Karpas-422 (cell line): ENCODE results near the gene GOT1. TPM values are rescaled to one million over a fixed set of nuclear protein-coding genes. Genes with fewer than 3 reads are reported as not detected.

Experiments
- DNase-seq: peaks from one replicate; pipeline ENCODE4 v3.0.0-alpha.2; 2015
- H2AFZ ChIP-seq: fragments of 200-600 bp; sonication (generic); 2 replicates; pipeline ENCODE4 v1.6.1; 2014; ENCODE audit warnings: antibody characterized with exemption, low read length, mixed read lengths
- H3K27ac ChIP-seq: fragments of 200-600 bp; sonication (generic); 2 replicates; pipeline ENCODE4 v1.5.1; 2014; ENCODE audit warnings: mild to moderate bottlenecking, low read length, moderate library complexity
- H3K27me3 ChIP-seq: fragments of 200-600 bp; sonication (generic); 2 replicates; pipeline ENCODE4 v1.6.1; 2014; ENCODE audit warnings: low read length, mixed read lengths
- H3K36me3 ChIP-seq: fragments of 200-600 bp; sonication (generic); 2 replicates; pipeline ENCODE4 v1.6.1; 2014; ENCODE audit warnings: low read length, mixed read lengths; ENCODE audit not compliant: insufficient read depth
- H3K4me1 ChIP-seq: fragments of 200-600 bp; sonication (generic); 2 replicates; pipeline ENCODE4 v1.6.1; 2014; ENCODE audit warnings: mild to moderate bottlenecking, low read length, mixed read lengths
- H3K4me2 ChIP-seq: fragments of 200-600 bp; sonication (generic); 2 replicates; pipeline ENCODE4 v1.6.1; 2014; ENCODE audit warnings: low read length, low read depth, mild to moderate bottlenecking; ENCODE audit not compliant: poor library complexity, severe bottlenecking
- H3K4me3 ChIP-seq: fragments of 200-600 bp; sonication (generic); 2 replicates; pipeline ENCODE4 v1.5.1; 2014; ENCODE audit warnings: mild to moderate bottlenecking, antibody characterized with exemption, low read length, mixed read lengths
- H3K79me2 ChIP-seq: fragments of 200-600 bp; sonication (generic); 2 replicates; pipeline ENCODE4 v1.6.1; 2014; ENCODE audit warnings: mild to moderate bottlenecking, low read length, mixed read lengths
- H3K9ac ChIP-seq: fragments of 200-600 bp; sonication (generic); 2 replicates; pipeline ENCODE4 v1.6.0; 2014; ENCODE audit warnings: low read length
- H3K9me2 ChIP-seq: fragments of 200-600 bp; sonication (generic), shearing (Covaris generic); replicated peaks from 2 replicates; pipeline ENCODE4 v1.6.0; 2014; ENCODE audit warnings: mild to moderate bottlenecking, low read length, moderate library complexity; ENCODE audit not compliant: insufficient read depth
- H3K9me3 ChIP-seq: fragments of 300-700, 200-600 bp; sonication (generic); 2 replicates; pipeline ENCODE4 v1.6.1; 2014; ENCODE audit warnings: low read length, mixed read lengths
- H4K20me1 ChIP-seq: fragments of 200-600 bp; sonication (generic); 2 replicates; pipeline ENCODE4 v1.6.1; 2014; ENCODE audit warnings: mild to moderate bottlenecking, antibody characterized with exemption, low read length, low read depth; ENCODE audit not compliant: insufficient read depth
- total RNA-seq: library from RNA; depleted of rRNA; stranded (reverse); fragments of >200 nt; shearing (Covaris generic); gene quantifications from 2 replicates; pipeline ENCODE4 v1.2.3, GENCODE V29; 2014; ENCODE audit warnings: low replicate concordance

Gene GOT1
- total RNA-seq, 1 experiment from 2014 or later, result 34.1 TPM

DNA sequence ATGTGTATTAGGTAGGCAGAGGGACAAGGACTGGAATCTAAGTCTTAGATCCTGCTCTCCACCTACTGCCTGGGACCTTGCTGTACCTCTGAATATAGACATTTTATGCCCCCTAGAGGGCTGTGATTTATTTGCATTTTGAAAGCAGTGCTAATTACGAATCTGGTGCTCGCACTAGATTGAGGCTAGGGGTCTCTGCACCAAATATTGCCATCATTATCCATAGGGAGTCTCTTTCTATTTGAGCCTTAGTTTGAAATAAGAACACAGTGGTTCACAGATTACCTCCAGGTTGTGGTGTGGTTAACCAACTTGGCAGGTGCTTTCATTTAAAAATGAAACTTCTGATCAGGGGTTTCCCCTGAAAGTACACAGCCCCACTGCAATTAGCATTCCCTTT, 59.4 kb downstream of the GOT1 start:
- peaks cover 6% of the 10 kb centered on the region for H3K4me1 ChIP-seq
- H3K4me3 ChIP-seq, result no peak overlapping the region
- no peaks in the 10 kb centered on the region for H3K9me3 ChIP-seq
- H2AFZ ChIP-seq, result no peak overlapping the region
- DNase-seq, result peak; percentile 76
- no peaks in the 10 kb centered on the region for H3K36me3 ChIP-seq
- H3K9ac ChIP-seq, result no peak overlapping the region
- peak overlapping the region; percentile 20 for H3K4me2 ChIP-seq
- no peaks in the 10 kb centered on the region for H3K9me2 ChIP-seq
- no peaks in the 10 kb centered on the region for H4K20me1 ChIP-seq
- no peaks in the 10 kb centered on the region for H3K79me2 ChIP-seq
- H3K27ac ChIP-seq, result no peak overlapping the region
- H3K27me3 ChIP-seq, result no peaks in the 10 kb centered on the region

DNA sequence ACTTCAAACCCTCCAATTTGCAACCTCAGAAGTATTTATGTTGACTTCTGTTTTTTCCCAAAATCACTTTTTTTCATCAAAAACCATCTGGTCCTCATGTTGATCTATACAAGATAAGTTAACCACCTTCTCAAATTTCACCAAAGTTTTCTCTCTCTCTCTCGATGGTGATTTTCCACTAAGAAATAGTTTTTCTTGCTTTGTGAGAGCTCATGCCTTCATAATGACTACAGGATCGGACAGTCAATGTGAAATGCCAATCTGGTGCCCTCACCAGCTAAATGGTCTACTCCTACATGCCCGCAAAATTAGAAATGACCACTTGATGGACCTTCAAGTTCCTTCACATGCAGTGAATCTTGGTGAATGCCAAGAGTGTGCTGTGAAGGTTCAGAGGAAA, 60.9 kb downstream of the GOT1 start:
- no peaks in the 10 kb centered on the region for H4K20me1 ChIP-seq
- H3K27ac ChIP-seq, result no peak overlapping the region
- no peak overlapping the region for H3K9ac ChIP-seq
- H3K4me1 ChIP-seq, result peaks cover 6% of the 10 kb centered on the region
- H3K4me2 ChIP-seq, result no peak overlapping the region
- no peak overlapping the region for H3K4me3 ChIP-seq
- DNase-seq, result no peak
- no peaks in the 10 kb centered on the region for H3K9me2 ChIP-seq
- no peaks in the 10 kb centered on the region for H3K27me3 ChIP-seq
- no peaks in the 10 kb centered on the region for H3K79me2 ChIP-seq
- no peaks in the 10 kb centered on the region for H3K9me3 ChIP-seq
- no peaks in the 10 kb centered on the region for H3K36me3 ChIP-seq
- no peak overlapping the region for H2AFZ ChIP-seq

DNA sequence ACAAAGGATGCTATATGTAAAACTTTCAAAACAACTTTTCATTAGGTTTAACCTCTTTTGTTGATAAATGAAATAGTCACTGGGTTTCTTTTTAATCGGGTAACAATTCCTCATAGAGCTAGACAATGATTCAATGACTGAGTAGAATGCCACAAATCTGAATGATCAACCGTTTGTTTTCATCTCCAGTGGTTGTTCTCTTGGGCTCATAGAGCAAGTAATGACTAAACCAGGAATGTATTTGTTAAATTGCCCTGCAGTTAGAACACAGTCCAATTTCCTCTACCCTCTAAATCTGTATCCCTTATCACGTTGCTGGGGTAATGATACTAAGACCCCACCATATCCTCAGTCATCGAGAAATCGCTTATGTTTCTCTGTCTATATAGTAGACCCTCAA, 61.3 kb downstream of the GOT1 start:
- H3K36me3 ChIP-seq, result no peaks in the 10 kb centered on the region
- H3K9me2 ChIP-seq, result no peaks in the 10 kb centered on the region
- H3K79me2 ChIP-seq, result no peaks in the 10 kb centered on the region
- H2AFZ ChIP-seq, result no peak overlapping the region
- H3K9me3 ChIP-seq, result no peaks in the 10 kb centered on the region
- peaks cover 6% of the 10 kb centered on the region for H3K4me1 ChIP-seq
- no peak overlapping the region for H3K9ac ChIP-seq
- H4K20me1 ChIP-seq, result no peaks in the 10 kb centered on the region
- H3K27ac ChIP-seq, result no peak overlapping the region
- no peaks in the 10 kb centered on the region for H3K27me3 ChIP-seq
- H3K4me3 ChIP-seq, result no peak overlapping the region
- DNase-seq, result no peak
- H3K4me2 ChIP-seq, result no peak overlapping the region

DNA sequence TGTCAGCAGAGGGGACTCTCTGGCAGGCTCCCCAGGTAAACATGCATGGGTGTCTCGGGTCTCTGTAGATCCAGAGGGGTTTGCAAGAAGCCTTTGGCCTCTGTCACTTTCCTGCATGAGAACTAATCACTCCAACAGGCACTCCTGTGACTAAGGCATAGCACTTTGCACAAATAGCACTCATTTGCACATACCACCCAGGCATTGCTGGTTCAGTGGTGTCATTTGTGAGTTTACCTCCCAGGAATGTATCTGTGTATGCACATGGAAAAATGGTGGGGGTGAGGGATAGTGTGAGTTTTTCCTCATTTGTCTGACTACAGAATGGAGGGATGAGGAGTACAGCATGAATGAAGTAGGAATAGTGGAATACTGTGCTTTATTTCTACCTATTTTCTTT, 61.8 kb downstream of the GOT1 start:
- Histone ChIP-seq H3K9me2 (no peaks in the 10 kb centered on the region), H4K20me1 (no peaks in the 10 kb centered on the region), H3K36me3 (no peaks in the 10 kb centered on the region), H3K9me3 (no peaks in the 10 kb centered on the region), H3K27me3 (no peaks in the 10 kb centered on the region), H3K27ac (no peak overlapping the region), H3K4me3 (no peak overlapping the region), H3K79me2 (no peaks in the 10 kb centered on the region), H3K4me2 (no peak overlapping the region), H3K9ac (no peak overlapping the region), H2AFZ (no peak overlapping the region), H3K4me1 (peaks cover 6% of the 10 kb centered on the region)
- no peak for DNase-seq

DNA sequence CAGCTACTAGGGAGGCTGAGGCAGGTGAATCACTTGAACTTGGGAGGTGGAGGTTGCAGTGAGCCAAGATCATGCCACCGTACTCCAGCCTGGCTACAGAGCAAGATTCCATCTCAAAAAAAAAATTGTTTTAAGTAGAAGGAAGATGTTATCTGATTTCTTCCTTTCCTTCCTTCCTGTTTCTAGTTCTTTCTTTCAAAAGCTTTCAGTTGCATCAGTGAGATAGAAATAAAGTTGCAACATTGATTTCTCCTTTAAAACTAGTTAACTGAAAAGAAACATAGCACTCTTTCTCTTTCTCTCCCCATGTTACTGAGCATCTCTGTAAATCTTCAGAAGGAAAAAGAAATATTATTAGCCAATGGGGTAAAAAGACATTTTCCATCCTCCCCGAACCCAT, 63.8 kb downstream of the GOT1 start:
- H3K4me1 ChIP-seq, result peaks cover 6% of the 10 kb centered on the region
- no peaks in the 10 kb centered on the region for H3K27me3 ChIP-seq
- no peaks in the 10 kb centered on the region for H4K20me1 ChIP-seq
- no peaks in the 10 kb centered on the region for H3K9me3 ChIP-seq
- no peaks in the 10 kb centered on the region for H3K9me2 ChIP-seq
- H3K4me3 ChIP-seq, result no peak overlapping the region
- no peak overlapping the region for H3K27ac ChIP-seq
- no peak for DNase-seq
- H3K9ac ChIP-seq, result no peak overlapping the region
- H3K79me2 ChIP-seq, result no peaks in the 10 kb centered on the region
- no peak overlapping the region for H3K4me2 ChIP-seq
- H3K36me3 ChIP-seq, result no peaks in the 10 kb centered on the region
- no peak overlapping the region for H2AFZ ChIP-seq

DNA sequence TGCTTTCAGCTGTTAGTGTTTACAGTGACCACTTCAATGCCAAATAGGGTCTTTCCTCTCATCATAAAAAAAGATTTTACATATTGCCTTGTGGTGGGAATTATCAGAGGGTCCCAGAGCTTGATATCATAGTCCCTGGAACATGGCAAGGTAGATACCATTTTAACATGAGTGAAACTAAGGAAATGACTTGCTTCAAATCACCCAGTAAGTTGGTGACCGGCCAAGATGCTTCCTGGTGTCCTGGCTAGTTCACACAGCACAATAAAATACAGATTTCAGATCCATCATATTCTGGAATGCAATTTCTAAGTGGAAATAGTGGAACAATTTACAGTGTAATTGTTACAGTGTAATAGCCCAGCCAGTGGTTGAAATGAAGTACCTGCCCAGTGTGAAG, 64.7 kb downstream of the GOT1 start:
- Histone ChIP-seq H4K20me1 (no peaks in the 10 kb centered on the region), H3K79me2 (no peaks in the 10 kb centered on the region), H3K9me3 (no peaks in the 10 kb centered on the region), H3K4me3 (no peak overlapping the region), H3K27me3 (no peaks in the 10 kb centered on the region), H3K9ac (no peak overlapping the region), H3K27ac (no peak overlapping the region), H3K4me1 (no peaks in the 10 kb centered on the region), H2AFZ (no peak overlapping the region), H3K9me2 (no peaks in the 10 kb centered on the region), H3K4me2 (no peak overlapping the region), H3K36me3 (no peaks in the 10 kb centered on the region)
- no peak for DNase-seq

DNA sequence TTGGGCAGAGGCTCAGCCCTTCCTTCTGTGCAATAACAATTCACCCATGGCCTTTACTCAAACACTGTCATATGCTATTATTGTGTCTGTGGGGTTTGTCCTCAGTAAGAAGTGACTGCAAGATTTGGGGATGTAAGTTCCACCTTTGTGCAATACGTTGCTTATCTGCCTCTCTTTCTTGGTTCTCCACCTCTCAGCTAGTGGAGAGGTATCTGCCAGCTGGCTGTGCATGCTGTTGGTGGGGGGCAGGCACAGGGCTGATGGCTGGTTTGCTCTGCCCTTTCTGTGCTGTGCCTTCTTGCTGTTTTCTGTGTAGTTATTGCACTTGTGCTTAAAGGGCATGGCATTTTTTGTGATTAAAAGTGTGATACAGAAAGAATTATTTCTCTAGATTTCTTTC, 65.1 kb downstream of the GOT1 start:
- no peaks in the 10 kb centered on the region for H3K36me3 ChIP-seq
- no peaks in the 10 kb centered on the region for H4K20me1 ChIP-seq
- no peaks in the 10 kb centered on the region for H3K27me3 ChIP-seq
- H3K4me2 ChIP-seq, result no peak overlapping the region
- DNase-seq, result no peak
- H3K9ac ChIP-seq, result no peak overlapping the region
- H3K9me3 ChIP-seq, result no peaks in the 10 kb centered on the region
- H3K27ac ChIP-seq, result no peak overlapping the region
- H3K9me2 ChIP-seq, result no peaks in the 10 kb centered on the region
- H3K4me3 ChIP-seq, result no peak overlapping the region
- H2AFZ ChIP-seq, result no peak overlapping the region
- H3K4me1 ChIP-seq, result no peaks in the 10 kb centered on the region
- no peaks in the 10 kb centered on the region for H3K79me2 ChIP-seq

DNA sequence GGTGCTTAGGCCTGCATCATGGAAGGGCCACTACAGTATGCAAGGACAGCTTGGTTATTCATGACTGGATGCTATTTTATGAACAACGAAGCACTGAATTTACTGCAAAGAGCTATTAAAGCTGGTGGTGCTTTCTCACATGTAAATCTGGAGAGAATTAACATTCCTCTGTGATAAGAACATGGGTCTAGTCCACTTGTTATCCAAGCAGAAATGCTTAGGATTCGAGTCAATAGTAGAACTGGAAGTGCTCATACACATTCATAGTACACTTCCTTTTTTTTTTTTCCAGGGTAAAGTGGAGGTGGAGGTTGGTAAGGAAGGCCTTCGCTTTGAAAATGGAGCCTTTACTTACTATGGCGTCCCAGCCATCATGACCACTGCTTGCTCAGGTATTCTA, 66.3 kb downstream of the GOT1 start:
- no peaks in the 10 kb centered on the region for H4K20me1 ChIP-seq
- no peak overlapping the region for H3K4me2 ChIP-seq
- H3K9me2 ChIP-seq, result no peaks in the 10 kb centered on the region
- H3K27me3 ChIP-seq, result no peaks in the 10 kb centered on the region
- H3K4me1 ChIP-seq, result no peaks in the 10 kb centered on the region
- no peaks in the 10 kb centered on the region for H3K9me3 ChIP-seq
- no peaks in the 10 kb centered on the region for H3K79me2 ChIP-seq
- no peak for DNase-seq
- no peak overlapping the region for H3K9ac ChIP-seq
- H3K4me3 ChIP-seq, result no peak overlapping the region
- H2AFZ ChIP-seq, result no peak overlapping the region
- H3K27ac ChIP-seq, result no peak overlapping the region
- no peaks in the 10 kb centered on the region for H3K36me3 ChIP-seq

DNA sequence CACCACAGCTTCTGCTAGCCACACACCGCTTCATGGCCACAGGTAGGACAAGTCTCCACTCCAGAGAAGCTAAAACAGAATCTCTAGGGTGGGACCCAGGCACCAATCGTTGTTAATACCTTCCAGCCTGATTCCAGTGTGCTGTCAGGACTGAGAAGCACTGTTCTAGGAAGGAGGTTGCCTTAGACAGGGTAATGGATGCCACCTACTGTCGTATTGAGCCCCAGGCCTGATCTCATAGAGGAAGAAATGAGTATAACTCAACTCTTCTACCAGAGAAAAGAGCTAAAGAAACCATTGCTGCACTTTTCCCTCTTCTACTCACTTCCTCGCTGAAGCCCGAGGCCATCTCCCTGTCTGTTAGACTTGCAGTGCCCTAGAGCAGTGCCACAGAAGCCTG, 69.5 kb downstream of the GOT1 start:
- no peaks in the 10 kb centered on the region for H4K20me1 ChIP-seq
- H3K4me1 ChIP-seq, result peaks cover 6% of the 10 kb centered on the region
- H3K27me3 ChIP-seq, result no peaks in the 10 kb centered on the region
- no peaks in the 10 kb centered on the region for H3K9me3 ChIP-seq
- no peaks in the 10 kb centered on the region for H3K36me3 ChIP-seq
- no peak overlapping the region for H3K4me2 ChIP-seq
- H3K9ac ChIP-seq, result no peak overlapping the region
- peak; percentile 51 for DNase-seq
- no peak overlapping the region for H2AFZ ChIP-seq
- H3K27ac ChIP-seq, result no peak overlapping the region
- H3K9me2 ChIP-seq, result no peaks in the 10 kb centered on the region
- no peaks in the 10 kb centered on the region for H3K79me2 ChIP-seq
- H3K4me3 ChIP-seq, result no peak overlapping the region
